GM18861 (cell line): ENCODE results near the gene PTPRG.

Source experiments
- ATAC-seq: cut with Tn5 transposase; IDR thresholded peaks from one replicate; pipeline ENCODE4 v1.9.1; 2021; ENCODE audit not compliant: unreplicated experiment

The PTPRG gene

DNA sequence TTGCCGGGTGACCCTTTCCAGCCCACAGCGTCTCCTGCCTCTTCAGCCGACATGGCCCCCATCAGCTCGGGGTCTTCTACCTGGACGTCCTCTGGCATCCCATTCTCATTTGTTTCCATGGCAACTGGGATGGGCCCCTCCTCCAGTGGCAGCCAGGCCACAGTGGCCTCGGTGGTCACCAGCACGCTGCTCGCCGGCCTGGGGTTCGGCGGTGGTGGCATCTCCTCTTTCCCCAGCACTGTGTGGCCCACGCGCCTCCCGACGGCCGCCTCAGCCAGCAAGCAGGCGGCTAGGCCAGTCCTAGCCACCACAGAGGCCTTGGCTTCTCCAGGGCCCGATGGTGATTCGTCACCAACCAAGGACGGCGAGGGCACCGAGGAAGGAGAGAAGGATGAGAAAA is 641.8 kb downstream of the PTPRG start:
- ATAC-seq = no peak

DNA sequence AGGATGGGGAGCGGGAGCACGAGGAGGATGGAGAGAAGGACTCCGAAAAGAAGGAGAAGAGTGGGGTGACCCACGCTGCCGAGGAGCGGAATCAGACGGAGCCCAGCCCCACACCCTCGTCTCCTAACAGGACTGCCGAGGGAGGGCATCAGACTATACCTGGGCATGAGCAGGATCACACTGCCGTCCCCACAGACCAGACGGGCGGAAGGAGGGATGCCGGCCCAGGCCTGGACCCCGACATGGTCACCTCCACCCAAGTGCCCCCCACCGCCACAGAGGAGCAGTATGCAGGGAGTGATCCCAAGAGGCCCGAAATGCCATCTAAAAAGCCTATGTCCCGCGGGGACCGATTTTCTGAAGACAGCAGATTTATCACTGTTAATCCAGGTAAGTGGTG is 642.2 kb downstream of the PTPRG start:
- ATAC-seq = no peak

- ATAC-seq = no peak
Observed at GRCh38 chr3:62207197-62207596, 645.8 kb downstream of the PTPRG start.

- ATAC-seq = no peak
Observed at GRCh38 chr3:62208385-62208784, 647.0 kb downstream of the PTPRG start.

- no peak for ATAC-seq
Observed at GRCh38 chr3:62209101-62209500, 647.7 kb downstream of the PTPRG start.

DNA sequence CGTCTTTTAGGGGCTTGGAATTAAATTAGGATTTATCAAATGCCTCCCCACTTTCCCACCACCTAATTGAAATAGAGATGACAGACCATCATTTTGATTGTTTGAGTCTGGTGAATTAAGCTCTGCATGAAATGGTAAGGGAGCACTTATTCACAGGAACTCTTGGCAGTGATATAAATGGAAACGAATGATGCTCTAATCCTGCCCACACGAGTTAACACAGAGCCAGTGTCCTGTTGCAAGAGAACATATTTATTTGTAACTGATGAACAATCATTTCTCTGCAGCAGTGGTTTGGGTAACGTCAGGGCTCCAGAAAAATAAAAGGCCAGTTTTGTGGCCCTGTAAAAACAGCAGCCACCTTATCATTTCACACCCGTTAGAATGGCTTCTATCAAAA is 648.6 kb downstream of the PTPRG start:
- ATAC-seq = no peak

- ATAC-seq = no peak
Observed at GRCh38 chr3:62211675-62212429, 650.5 kb downstream of the PTPRG start.

GRCh38 chr3:62214850-62215249 is 653.5 kb downstream of the PTPRG start:
- ATAC-seq = no peak

DNA sequence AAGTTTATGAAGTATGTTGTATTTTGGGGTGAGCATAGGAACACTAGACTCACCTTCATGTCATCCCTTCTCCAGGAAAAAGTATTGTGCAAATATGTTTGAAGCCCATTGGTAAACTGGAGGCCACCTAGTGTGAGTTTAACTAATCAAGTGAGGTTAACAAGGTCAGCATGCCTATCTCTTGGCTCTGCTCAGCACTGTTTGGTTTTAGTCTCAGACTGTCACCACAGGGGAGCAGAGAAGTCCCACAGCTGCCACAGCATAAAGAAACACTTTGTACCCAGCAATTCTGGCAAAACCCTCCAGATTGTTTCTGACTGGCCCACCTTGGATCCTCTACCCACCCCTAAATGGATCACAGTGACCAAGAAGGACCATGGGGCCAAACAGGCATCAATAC is 659.2 kb downstream of the PTPRG start:
- no peak for ATAC-seq

DNA sequence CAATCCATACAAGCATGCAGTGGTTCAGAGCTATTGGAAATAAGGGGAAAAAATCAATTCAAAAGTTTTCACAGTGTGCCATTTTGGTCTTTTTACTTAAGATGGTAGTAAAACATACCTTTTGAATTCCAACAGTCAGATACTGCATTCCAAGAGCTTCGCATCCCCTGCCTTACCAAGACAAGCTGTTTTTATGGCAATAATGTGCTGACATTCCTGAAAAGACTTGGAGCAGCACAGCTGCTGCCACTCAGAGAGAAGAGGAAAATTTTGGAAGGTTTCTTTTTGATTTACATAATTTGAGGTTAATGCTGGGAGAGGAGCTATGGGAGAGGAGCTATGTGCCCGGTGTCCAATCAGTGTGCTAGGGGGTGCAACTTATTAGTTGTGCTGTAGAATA is 663.7 kb downstream of the PTPRG start:
- no peak for ATAC-seq

GRCh38 chr3:62226601-62227339 is 665.4 kb downstream of the PTPRG start:
- no peak for ATAC-seq

GRCh38 chr3:62228467-62228866 is 667.1 kb downstream of the PTPRG start:
- ATAC-seq = no peak

DNA sequence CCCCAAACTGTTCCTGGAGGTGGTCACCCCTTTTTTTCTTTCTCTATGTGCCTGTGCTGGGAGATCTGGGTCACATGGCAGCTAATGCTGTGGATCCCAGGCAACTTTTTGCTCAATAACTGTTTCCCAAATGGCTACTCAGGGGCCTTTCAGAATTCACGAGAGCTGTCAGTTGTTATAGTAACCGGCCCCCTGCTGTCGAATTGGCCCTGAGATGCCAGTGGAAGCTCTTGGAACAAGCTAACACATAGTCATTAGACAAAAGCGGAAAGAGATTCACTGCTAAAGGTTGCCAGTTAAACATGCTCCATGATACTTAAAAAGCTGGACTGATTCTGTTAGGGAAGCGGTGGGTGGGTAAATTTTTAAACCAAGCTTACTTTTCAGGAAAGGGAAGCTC is 667.8 kb downstream of the PTPRG start:
- no peak for ATAC-seq

GRCh38 chr3:62229908-62230307 is 668.5 kb downstream of the PTPRG start:
- ATAC-seq = no peak

GRCh38 chr3:62233065-62233464 is 671.7 kb downstream of the PTPRG start:
- ATAC-seq = no peak

DNA sequence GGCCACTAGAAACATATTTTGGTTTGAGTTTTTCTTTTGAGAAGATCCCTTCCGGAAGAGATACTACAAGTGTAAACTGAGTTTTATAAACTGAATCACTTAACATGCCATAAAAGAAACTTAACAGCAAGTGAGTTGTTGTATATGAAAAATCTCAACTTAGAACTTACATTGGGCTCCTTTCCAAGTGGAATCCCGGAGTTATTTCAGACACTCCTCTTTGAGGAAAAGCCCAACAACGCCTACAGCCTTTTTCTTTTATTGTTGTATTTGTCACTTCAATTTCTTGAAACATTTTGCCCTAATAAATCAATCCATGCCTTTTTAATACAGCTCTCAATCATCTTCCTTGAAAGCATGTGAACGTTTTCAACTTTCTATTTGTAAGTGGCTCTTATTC is 674.6 kb downstream of the PTPRG start:
- ATAC-seq = no peak

DNA sequence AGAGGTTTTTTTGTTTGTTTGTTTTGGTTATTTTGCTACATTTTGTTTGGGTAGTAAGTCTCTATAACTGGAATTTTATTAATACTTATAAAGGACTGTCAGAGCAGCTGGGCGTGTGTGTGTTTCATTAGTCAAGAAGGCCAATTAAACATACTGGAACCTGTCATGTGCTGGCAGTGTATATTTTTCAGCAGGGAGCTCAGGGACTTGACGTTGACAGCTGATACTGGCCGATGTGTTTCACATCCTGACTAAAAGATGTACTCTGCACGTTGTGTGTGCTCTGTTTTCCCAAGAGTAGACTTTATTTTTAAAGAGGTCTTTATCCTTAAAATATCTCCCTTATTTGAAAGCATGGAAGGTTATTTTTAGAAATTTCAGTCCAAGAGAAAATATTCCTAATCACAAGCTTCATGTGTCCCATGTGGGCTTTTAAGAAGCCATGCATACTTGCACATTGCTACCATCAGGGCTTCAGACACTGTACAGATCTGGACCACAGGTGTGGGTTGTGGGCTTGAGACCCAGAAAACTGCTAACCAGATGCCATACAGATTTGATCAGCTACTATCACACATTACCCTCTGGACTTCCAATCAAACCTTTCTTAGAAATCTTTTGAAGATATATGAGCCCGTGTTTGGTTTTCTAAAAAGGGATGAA is 676.0 kb downstream of the PTPRG start:
- ATAC-seq = no peak

GRCh38 chr3:62238003-62238402 is 676.6 kb downstream of the PTPRG start:
- ATAC-seq = peak; percentile 94

DNA sequence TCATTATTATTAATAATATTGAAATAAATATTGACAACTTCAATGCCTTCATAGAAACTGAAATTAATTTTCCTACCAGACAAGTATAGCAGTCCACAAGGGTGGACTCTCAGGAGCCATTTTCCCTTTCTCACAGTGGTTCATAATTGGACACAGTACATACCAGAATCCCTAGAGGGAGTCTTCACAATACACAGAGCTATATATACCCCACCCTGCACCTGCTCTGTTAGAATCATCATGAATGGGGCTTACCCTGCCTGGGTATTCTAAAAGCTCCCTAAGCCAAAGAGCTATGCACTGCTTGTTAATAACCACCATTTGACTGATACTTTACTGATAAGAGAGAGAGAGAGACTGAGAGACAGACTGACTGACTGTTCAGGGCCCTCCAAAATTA is 677.1 kb downstream of the PTPRG start:
- no peak for ATAC-seq

DNA sequence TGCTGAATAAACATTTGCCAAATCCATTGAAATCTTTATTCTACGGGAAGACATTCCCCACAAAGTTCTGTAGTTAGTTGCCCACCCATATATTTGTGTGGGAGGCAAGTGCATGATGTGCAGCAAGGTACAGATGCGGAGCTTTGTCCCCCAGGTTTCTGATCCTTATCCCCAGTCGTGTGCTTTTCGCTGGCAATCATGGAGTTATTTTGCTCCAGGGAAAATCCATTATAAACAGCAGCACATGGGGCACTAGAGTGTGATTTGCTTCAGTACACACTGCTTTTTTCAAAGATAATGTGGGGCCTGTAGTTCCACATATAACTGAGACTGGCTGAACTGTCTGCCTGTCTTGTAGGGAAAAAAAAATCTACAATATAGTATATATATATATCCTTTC is 679.9 kb downstream of the PTPRG start:
- no peak for ATAC-seq

DNA sequence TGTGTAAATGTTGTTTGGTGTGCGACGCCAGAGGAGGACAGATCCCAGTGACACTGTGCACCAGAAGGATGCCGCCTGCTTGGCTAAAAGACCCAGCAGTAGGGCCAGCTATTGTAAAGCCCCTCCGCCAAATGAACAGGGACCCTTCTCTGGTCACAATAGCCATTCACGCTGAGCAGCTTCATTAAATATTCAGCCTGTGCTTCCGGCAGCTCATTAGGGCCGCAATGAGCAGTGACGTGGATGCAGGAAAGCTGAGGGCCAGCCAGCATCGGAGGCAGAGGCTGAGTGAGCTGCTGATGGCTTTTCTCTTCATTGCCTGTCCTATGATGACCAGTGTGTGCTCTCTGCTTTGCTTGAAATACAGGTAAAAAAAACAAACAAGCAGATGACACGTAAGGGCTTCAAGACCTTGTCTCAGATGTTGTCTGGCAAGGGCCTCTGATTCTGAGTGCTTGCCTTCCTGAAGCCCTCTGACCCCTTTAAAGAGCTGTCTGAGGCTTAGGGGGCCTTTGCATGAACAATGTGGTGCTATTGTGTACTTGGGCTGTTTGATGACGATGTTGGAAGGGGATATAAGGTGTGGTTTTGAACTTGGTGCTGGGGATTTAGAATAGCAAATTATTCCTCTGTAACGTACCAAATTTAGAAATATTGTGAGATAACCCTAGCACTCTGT is 681.6 kb downstream of the PTPRG start:
- no peak for ATAC-seq

GRCh38 chr3:62246094-62246493 is 684.7 kb downstream of the PTPRG start:
- ATAC-seq = no peak
